ENCODE results near the gene GLI1. TPM values are rescaled to one million over a fixed set of nuclear protein-coding genes. Genes with fewer than 3 reads are reported as not detected.

The GLI1 gene
- 0.47 and 0.86 TPM in 2 replicates for total RNA-seq

DNA sequence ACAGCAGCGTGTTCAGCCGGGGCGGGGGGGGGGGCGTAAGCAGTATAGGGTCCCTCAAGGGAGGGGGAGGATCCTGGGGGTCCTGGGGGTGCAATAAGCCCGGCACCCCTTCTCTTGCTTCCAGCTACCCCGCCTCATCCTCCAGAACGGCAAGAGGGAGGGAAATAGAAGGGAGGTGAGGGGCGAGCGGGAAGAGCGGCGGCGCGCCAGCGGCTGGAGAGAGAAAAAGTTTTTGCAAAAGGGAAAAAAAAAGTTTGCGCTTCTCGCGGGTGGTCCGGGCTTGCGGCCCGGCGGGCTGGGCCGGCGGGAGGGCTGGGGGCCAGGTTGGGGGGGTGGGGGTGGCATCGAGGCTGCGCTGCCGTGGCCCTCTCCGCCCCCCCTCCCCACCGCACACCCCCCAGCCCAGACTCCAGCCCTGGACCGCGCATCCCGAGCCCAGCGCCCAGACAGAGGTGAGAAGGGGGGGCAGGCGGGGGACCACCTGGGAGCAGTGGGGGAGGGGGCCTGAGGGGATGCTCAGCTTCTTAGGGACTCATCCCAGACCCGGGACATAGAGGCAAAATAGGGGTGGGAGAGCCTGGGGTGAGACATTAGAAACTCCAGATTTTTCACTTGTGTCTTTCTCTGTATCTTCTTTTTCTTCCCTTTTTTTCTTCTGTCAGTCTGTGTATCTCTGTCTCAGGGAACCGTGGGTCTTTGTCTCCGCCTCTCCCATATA is at the start of gene GLI1:
TSS of gene GLI1 (plus strand) at position 36 of the 718 bp plus-strand sequence. CDS start 3,907 bp downstream, outside the sequence.

DNA sequence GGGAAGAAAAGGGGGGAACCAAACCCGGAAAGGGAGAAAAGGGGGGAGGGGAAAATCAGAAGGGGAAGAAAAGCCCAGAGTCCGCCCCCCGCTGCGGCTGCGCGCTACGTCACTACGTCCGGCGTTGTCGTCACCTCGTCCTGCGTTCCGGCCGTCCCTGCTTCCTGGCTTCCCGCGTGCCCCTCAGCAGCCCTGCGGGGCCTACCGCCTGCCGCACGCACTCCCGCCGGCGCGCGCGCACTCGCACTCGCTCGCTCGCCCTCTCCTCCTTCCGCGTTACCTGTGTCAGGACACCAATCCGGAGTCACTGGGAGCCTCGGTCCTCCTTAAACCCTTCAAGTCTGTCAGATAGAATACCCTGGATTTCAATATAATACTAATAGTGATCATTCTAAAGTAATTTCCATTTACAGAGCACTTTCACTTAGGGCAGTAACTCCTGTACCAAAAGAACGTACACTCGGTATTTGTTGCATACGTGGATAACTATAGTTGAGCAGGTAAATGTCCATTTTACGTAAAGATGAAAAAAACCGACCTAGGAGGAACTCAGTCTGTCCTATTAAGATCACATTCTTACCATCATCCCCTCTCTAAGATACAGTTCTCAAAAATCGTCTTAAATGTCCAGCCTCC is 28.5 kb upstream of the GLI1 start, which contains the start of gene R3HDM2:
TSS of gene R3HDM2 (minus strand) at position 113 of the 636 bp plus-strand sequence. CDS start 120,615 bp downstream, outside the sequence.

DNA sequence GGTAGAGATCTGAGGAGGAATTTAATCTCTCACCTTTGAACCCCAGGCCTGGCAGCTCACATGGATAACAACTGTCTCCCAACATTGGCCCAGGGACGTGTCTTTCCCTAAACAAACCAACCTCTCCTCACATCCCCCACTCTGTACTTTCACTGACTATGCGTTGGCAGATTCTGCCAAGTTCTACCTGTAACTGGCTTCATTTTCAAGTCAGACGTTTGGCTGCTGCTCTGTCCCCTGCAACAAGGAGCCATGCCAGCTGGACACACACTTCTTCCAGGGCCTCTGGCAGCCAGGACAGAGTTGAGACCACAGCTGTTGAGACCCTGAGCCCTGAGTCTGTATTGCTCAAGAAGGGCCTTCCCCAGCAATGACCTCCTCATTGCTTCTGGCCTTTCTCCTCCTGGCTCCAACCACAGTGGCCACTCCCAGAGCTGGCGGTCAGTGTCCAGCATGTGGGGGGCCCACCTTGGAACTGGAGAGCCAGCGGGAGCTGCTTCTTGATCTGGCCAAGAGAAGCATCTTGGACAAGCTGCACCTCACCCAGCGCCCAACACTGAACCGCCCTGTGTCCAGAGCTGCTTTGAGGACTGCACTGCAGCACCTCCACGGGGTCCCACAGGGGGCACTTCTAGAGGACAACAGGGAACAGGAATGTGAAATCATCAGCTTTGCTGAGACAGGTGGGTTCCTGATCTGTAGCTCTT is 24.9 kb upstream of the GLI1 start, which contains the start of gene INHBC:
TSS of gene INHBC (plus strand) at position 268 of the 707 bp plus-strand sequence. CDS start at position 371, 103 bp downstream.

DNA sequence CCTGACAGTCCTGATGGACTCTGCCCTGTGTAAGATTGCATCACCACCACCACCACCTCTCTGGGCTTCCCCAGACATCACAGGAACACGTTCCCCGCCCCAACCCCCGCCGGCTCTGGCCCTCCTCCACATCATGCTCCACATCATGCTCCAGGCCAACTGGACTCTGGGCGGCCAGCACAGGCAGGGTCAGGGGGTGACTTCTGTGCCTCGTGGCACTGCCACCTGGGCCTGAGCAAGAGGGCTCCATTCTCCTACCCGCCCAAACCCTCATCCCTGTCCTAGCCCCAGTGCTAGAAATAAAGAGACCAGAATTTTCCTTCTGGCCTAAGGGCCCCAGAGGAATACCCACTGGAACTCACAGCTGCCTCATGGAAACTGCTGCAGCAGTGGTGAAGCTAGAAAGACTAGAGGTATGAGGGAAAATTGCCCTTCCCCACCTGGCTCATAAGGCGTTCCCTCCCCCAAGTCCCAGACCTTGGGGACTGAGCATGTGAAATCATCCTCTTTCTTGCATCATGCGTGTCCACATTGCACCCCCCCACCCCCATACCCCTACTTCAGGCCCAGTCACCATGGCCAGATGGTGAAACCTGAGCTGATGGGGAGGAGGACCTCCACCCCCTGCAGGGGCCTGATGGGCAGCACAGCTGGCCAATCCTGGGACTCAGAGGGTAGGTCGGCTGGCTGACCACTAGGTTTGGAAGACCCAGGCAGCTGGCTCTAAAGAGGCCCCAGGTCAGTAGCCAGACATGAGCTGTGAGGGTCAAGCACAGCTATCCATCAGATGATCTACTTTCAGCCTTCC is 4.8 kb upstream of the GLI1 start, which contains the start of gene INHBE:
TSS of gene INHBE (plus strand) at position 742 of the 808 bp plus-strand sequence. CDS start 230 bp downstream, outside the sequence.

DNA sequence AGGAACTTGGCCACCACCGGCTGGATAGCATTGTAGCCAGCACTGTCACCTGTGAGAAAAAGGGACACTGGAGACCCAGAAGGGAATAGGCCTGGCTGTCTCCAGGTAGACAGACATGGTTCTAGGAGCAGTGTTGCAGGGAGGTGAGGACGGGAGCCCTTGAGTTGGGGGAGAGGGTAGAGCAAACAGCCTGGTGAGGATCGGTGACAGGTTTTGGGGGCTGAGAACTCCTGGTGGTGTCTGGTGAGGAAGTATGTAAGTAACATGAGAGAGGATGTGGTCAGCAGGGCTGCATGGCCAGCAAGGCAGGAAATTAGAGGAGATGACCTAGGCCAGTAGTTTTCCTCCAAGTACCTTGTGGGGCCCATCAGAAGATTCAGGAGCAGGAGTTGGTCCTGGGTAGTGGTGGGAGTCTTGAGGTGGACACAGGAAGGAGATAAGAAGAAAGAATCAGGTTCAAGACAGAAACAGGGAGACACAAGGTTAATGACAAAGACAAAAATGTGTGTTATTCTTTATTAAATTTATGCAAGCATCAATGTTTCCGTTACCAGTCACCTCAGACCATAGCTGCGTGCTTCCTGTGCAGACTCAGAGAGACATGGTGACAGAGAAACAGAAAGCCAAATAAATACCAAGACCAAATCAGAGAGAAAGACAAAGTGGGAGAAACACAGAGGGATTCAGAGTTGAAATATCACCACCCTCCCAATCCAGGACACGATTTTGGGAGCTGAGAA is 20.0 kb downstream of the GLI1 start, which contains the start of gene ARHGAP9:
TSS of gene ARHGAP9 (minus strand) at position 491 of the 740 bp plus-strand sequence. CDS start at position 31, 460 bp downstream.

DNA sequence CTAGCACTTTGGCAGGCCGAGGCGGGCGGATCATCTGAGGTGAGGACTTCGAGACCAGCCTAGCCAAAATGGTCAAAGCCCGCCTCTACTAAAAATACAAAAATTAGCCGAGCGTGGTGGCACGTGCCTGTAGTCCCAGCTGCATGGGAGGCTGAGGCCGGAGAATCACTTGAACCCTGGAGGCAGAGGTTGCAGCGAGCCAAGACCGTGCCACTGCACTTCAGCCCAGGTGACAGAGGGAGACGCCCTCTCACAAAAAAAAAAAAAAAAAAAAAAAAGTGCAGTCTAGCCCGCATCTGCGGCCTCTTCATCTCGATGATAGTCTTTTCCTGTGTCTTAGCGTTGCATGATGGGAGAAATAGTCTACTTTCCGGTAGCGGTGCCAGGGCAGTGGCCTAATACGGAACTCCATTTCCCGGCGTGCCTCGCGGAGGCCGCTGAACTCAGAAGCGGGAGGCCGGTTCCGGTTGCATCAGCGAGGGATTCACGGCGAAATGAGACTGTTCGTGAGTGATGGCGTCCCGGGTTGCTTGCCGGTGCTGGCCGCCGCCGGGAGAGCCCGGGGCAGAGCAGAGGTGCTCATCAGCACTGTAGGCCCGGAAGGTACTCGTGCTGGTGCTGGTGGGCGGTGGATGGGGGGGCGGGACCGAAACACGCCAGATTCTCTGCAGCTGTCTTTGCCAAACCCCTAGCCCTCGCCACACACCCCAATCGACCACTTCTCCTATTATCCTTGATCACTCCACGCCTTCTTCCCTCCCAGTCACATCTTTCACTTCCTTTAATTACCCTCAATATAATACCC is 28.2 kb downstream of the GLI1 start, which contains the start of gene MARS1:
TSS of gene MARS1 (plus strand) at position 472 of the 805 bp plus-strand sequence. CDS start at position 495, 23 bp downstream.

DNA sequence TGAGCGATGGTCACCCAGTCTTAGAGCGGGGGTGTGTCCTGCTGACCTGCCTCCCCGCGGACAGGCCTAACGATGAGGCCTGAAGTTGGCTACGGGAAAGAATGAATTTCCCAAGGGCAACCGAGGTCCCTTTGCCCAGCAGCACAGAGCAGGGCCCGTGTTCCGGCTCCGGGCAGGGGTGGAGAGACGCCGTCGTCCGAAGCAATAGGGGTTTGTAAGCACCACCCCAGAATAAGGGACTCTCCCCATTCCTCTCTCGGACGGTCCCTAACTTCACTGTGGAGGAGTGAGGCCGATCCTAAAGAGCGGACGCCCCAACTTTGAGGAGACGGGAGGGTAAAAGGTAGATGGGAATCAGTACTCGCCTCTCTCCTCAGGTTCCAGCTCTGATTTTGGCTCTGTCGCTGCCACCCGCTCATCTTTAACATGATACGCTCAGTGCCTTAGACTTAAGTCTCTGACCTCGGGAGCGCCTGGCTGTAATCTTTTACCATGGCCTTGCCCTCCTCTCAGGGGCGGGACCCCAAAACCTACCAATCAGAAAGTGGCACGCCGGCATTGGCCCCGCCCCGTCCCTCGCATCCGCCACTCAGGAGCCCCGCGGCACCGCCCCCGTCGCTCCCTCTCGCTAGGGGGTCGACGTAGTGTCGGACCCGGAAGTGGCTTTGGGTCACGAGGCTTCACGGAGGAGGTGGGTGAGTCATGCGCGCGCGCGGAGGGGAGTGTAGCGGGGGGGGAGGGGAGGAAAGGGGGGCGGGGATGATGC is 60.7 kb downstream of the GLI1 start, which contains the start of gene DDIT3:
TSS of gene DDIT3 (minus strand) at position 462 of the 766 bp plus-strand sequence. CDS start 3,108 bp downstream, outside the sequence.

Other genes with a start within 250 kb of the GLI1 start
- gene NXPH4, start 243.0 kb upstream of the GLI1 start, total RNA-seq = 0.77 and 0.79 TPM in 2 replicates
- gene SHMT2, start 230.1 kb upstream of the GLI1 start, total RNA-seq = 149 and 196 TPM in 2 replicates
- 0.63 and 0.69 TPM in 2 replicates for gene STAC3, start 208.6 kb upstream of the GLI1 start, total RNA-seq
- 9.3 and 9.4 TPM in 2 replicates for gene R3HDM2, start 28.7 kb upstream of the GLI1 start, total RNA-seq
- not detected in 2 replicates for gene INHBC, start 25.0 kb upstream of the GLI1 start, total RNA-seq
- 0.47 and 0.52 TPM in 2 replicates for gene INHBE, start 4.5 kb upstream of the GLI1 start, total RNA-seq
- 0.32 TPM in 1 of 2 replicates, not detected in the other for gene ARHGAP9, start 20.1 kb downstream of the GLI1 start, total RNA-seq
- gene MARS1, start 28.3 kb downstream of the GLI1 start, total RNA-seq = 91.1 and 149 TPM in 2 replicates
- 59.8 and 79.6 TPM in 2 replicates for gene DDIT3, start 60.7 kb downstream of the GLI1 start, total RNA-seq
- 3.4 and 4.7 TPM in 2 replicates for gene MBD6, start 63.0 kb downstream of the GLI1 start, total RNA-seq
- 79.6 and 85.2 TPM in 2 replicates for gene DCTN2, start 87.4 kb downstream of the GLI1 start, total RNA-seq
- 0.47 and 0.60 TPM in 2 replicates for gene KIF5A, start 90.3 kb downstream of the GLI1 start, total RNA-seq
- gene PIP4K2C, start 131.4 kb downstream of the GLI1 start, total RNA-seq = 7.9 and 11.8 TPM in 2 replicates
- 12.8 and 16.2 TPM in 2 replicates for gene DTX3, start 145.0 kb downstream of the GLI1 start, total RNA-seq
- gene ARHGEF25, start 151.7 kb downstream of the GLI1 start, total RNA-seq = 33.4 and 38.7 TPM in 2 replicates
- 0.77 and 0.79 TPM in 2 replicates for gene B4GALNT1, start 173.4 kb downstream of the GLI1 start, total RNA-seq
- 186 and 554 TPM in 2 replicates for gene OS9, start 234.3 kb downstream of the GLI1 start, total RNA-seq